Breast epithelium (tissue), 3 donors: ENCODE measurements around the gene GPR3.

Experiments
- CTCF ChIP-seq, 3 donors: fragments of 450-650 bp; IDR thresholded peaks; one replicate each; pipeline ENCODE4 v1.5.1; 2016 to 2017; ENCODE audit warnings: antibody characterized with exemption in 3 of 3, mild to moderate bottlenecking in 3 of 3, moderate library complexity in 3 of 3
- POLR2AphosphoS5 ChIP-seq, 3 donors: sonication (generic); formaldehyde crosslinking; IDR thresholded peaks; one replicate each; pipeline ENCODE4 v1.6.1; 2017; ENCODE audit warnings: antibody characterized with exemption in 3 of 3

GRCh38 chr1:27410709-27411108, 18.3 kb downstream of the GPR3 start:
- TF ChIP-seq CTCF (IDR thresholded peaks at IDR 0.05) = no peak
- no peak for TF ChIP-seq POLR2AphosphoS5 (IDR thresholded peaks at IDR 0.05)
